K562 (cell line): ENCODE results near the gene TAF12. TPM values are rescaled to one million over a fixed set of nuclear protein-coding genes. Genes with fewer than 3 reads are reported as not detected.

Experiments used
- ARNT ChIP-seq, 2 experiments: fragments of 450-650 bp; IDR thresholded peaks; 2 replicates each; pipeline ENCODE4 v1.6.1; 2016; ENCODE audit warnings: mild to moderate bottlenecking in 1 of 2
- E2F4 ChIP-seq: sonication (generic); formaldehyde crosslinking; IDR thresholded peaks from 2 replicates; pipeline ENCODE4 v1.8.0; 2022; ENCODE audit warnings: mild to moderate bottlenecking, low read depth, missing genetic modification reagents
- ELK1 ChIP-seq: sonication (generic); formaldehyde crosslinking; IDR thresholded peaks from 2 replicates; pipeline ENCODE4 v1.8.1; 2022; ENCODE audit warnings: missing genetic modification reagents
- FOXP4 ChIP-seq: sonication (generic); formaldehyde crosslinking; IDR thresholded peaks from 2 replicates; pipeline ENCODE4 v1.8.0; 2022; ENCODE audit warnings: mild to moderate bottlenecking, missing genetic modification reagents, borderline replicate concordance
- GABPB2 ChIP-seq: fragments of 250-450 bp; sonication (Bioruptor Pico); conservative IDR thresholded peaks from 2 replicates; pipeline ENCODE4 v1.5.1; 2021; ENCODE audit warnings: mild to moderate bottlenecking
- MLX ChIP-seq, 2 experiments: fragments of 450-650 bp in 1 of 2; sonication (generic) in 1 of 2; formaldehyde crosslinking; conservative IDR thresholded peaks; 2 replicates each; pipeline versions ENCODE4 v1.4.0 to v1.8.1; 2020 to 2022; ENCODE audit warnings: mild to moderate bottlenecking in 1 of 2, missing genetic modification reagents in 1 of 2
- MNT ChIP-seq, 2 experiments: fragments of 450-650 bp; conservative IDR thresholded peaks; 2 replicates each; pipeline ENCODE4 v1.6.1; 2017; ENCODE audit warnings: mild to moderate bottlenecking in 2 of 2, moderate library complexity in 2 of 2
- SMAD4 ChIP-seq: fragments of 250-450 bp; sonication (Bioruptor Pico); conservative IDR thresholded peaks from 2 replicates; pipeline ENCODE4 v1.8.0; 2021; ENCODE audit warnings: inconsistent platforms, mild to moderate bottlenecking, moderate library complexity
- TEAD2 ChIP-seq: fragments of 450-650 bp; IDR thresholded peaks from 2 replicates; pipeline ENCODE4 v1.6.1; 2016; ENCODE audit warnings: missing genetic modification characterization, control low read depth, missing compliant biosample characterization
- polyA plus RNA-seq, 8 experiments: library from polyadenylated mRNA; depleted of rRNA in 4 of 8; stranded (reverse) in 5 of 8; unstranded in 3 of 8; fragments of >200 nt; fragmentation: Nextera tagmentation in 2 of 8; fragmentation: Illumina TruSeq in 1 of 8; extraction: Ambion mirVana in 2 of 8; extraction: Trizol in 1 of 8; gene quantifications; 2 replicates each; pipeline versions ENCODE4 v1.2.1 to v1.2.3, GENCODE V29; 2011 to 2014; ENCODE audit warnings: inconsistent platforms in 1 of 8, missing spikeins in 1 of 8
- total RNA-seq, 7 experiments: library from RNA; depleted of rRNA in 6 of 7; stranded (reverse); fragments of >200 nt in 6 of 7; fragmentation: Illumina TruSeq in 2 of 7; extraction: Trizol in 2 of 7; gene quantifications; 2 replicates each; pipeline versions ENCODE4 v1.2.1 to v1.2.3, GENCODE V29; 2011 to 2021; ENCODE audit warnings: low replicate concordance in 1 of 7

TAF12 gene
- total and polyA plus RNA-seq, 9 of the 15 experiments (the other 6 are each of a cell fraction or from before 2014, with no cell fraction given): 31.6 to 89.0 (median 50.5) TPM

- TF ChIP-seq MNT (conservative IDR thresholded peaks at IDR 0.05): peak; percentile 82 to 83
- TF ChIP-seq SMAD4 (CRISPR knock-in tag): peak; percentile 65
- TF ChIP-seq E2F4 (CRISPR knock-in tag): no peak
- TF ChIP-seq ELK1 (CRISPR knock-in tag): no peak
- TF ChIP-seq MLX (CRISPR knock-in tag; conservative IDR thresholded peaks at IDR 0.05): no peak
- TF ChIP-seq GABPB2 (CRISPR knock-in tag): no peak
- TF ChIP-seq ARNT (IDR thresholded peaks at IDR 0.05): no peak
- no peak for TF ChIP-seq FOXP4 (CRISPR knock-in tag)
- TF ChIP-seq TEAD2 (tag): peak; percentile 65; the same call in 1 of the 2 replicates
Measured at GRCh38 chr1:28648008-28648473, 5.2 kb upstream of the TAF12 start (continued).
